Endothelial cell of umbilical vein (primary cell): ENCODE data around the gene IGLON5. TPM values are rescaled to one million over a fixed set of nuclear protein-coding genes. Genes with fewer than 3 reads are reported as not detected.

Source experiments
- BruUV-seq: library from RNA; stranded (reverse); fragments of 400-500 nt; replicated peaks from 2 replicates; lab custom pipeline; 2021; lab: Mats Ljungman, UMichigan
- CTCF ChIA-PET: fragments of 300-600, 350-600 bp; sonication (Branson Sonifier 250); formaldehyde crosslinking; loops from one replicate; lab custom pipeline; 2021; ENCODE audit warnings: antibody characterized with exemption, inconsistent platforms; lab: Charles Lee
- POLR2A ChIA-PET: fragments of 300-600, 350-600 bp; sonication (Branson Sonifier 250); formaldehyde crosslinking; loops from one replicate; lab custom pipeline; 2021; ENCODE audit warnings: antibody characterized with exemption, inconsistent platforms; lab: Charles Lee
- DNase-seq: peaks from one replicate; pipeline ENCODE4 v3.0.0-alpha.2; 2011; ENCODE audit warnings: low read depth, low spot score
- FAIRE-seq: peaks from 2 replicates; lab custom pipeline; 2011; peaks lifted over from hg19 to GRCh38; lab: Jason Lieb, UNC
- H2AFZ ChIP-seq: 2 replicates; pipeline ENCODE4 v1.6.0; 2012; ENCODE audit warnings: low read depth, low read length, control low read depth, inconsistent platforms
- H3K27ac ChIP-seq: 2 replicates; pipeline ENCODE4 v1.5.1; 2011; ENCODE audit warnings: low read depth, mild to moderate bottlenecking, control low read depth, low read length, moderate library complexity; ENCODE audit not compliant: insufficient read depth
- H3K27me3 ChIP-seq, 2 experiments: 2 replicates each; pipeline versions ENCODE4 v1.6.0 to v1.6.1; 2011; ENCODE audit warnings: low read length in 2 of 2, mixed read lengths in 1 of 2; ENCODE audit not compliant: control insufficient read depth in 2 of 2, insufficient read depth in 2 of 2
- H3K36me3 ChIP-seq, 2 experiments: 2 replicates in 1 of 2; 3 replicates in 1 of 2; pipeline ENCODE4 v1.5.1; 2011; ENCODE audit warnings: low read length in 2 of 2, mild to moderate bottlenecking in 1 of 2, moderate library complexity in 1 of 2; ENCODE audit not compliant: control insufficient read depth in 2 of 2, insufficient read depth in 2 of 2; ENCODE audit errors: extremely low read depth in 1 of 2
- H3K4me1 ChIP-seq: 3 replicates; pipeline ENCODE4 v1.5.1; 2011; ENCODE audit warnings: mild to moderate bottlenecking, low read length; ENCODE audit not compliant: control insufficient read depth, insufficient read depth; ENCODE audit errors: extremely low read depth
- H3K4me2 ChIP-seq: 2 replicates; pipeline ENCODE4 v1.6.1; 2011; ENCODE audit warnings: low read length, control low read depth, mixed read lengths; ENCODE audit not compliant: insufficient read depth
- H3K4me3 ChIP-seq, 3 experiments: fragments of 200-600 bp in 1 of 3; sonication (generic), shearing (Covaris generic) in 1 of 3; replicated peaks in 1 of 3; 2 replicates each; pipeline ENCODE4 v1.5.1; 2011 to 2016; ENCODE audit warnings: control low read depth in 3 of 3, low read length in 3 of 3, mild to moderate bottlenecking in 2 of 3, inconsistent platforms in 1 of 3, low read depth in 1 of 3, moderate library complexity in 1 of 3; ENCODE audit not compliant: insufficient read depth in 1 of 3
- H3K79me2 ChIP-seq: 2 replicates; pipeline ENCODE4 v1.6.0; 2012; ENCODE audit warnings: low read length, inconsistent platforms; ENCODE audit not compliant: control insufficient read depth, insufficient read depth
- H3K9ac ChIP-seq: replicated peaks from 2 replicates; pipeline ENCODE3; 2011; ENCODE audit warnings: low read length, control low read depth; ENCODE audit not compliant: insufficient read depth; ENCODE audit errors: extremely low read depth
- H3K9me1 ChIP-seq: replicated peaks from 3 replicates; pipeline ENCODE4 v1.6.0; 2011; ENCODE audit warnings: mild to moderate bottlenecking, low read length; ENCODE audit not compliant: control insufficient read depth, insufficient read depth; ENCODE audit errors: extremely low read depth
- H3K9me3 ChIP-seq: replicated peaks from 2 replicates; pipeline ENCODE4 v1.5.1; 2012; ENCODE audit warnings: low read length, inconsistent platforms; ENCODE audit not compliant: control insufficient read depth, insufficient read depth
- H4K20me1 ChIP-seq: replicated peaks from 2 replicates; pipeline ENCODE3; 2011; ENCODE audit warnings: mild to moderate bottlenecking, low read length; ENCODE audit not compliant: control insufficient read depth, insufficient read depth; ENCODE audit errors: extremely low read depth
- EZH2 ChIP-seq: IDR thresholded peaks from 2 replicates; pipeline ENCODE4 v1.6.1; 2012; ENCODE audit warnings: borderline replicate concordance, low read depth, mild to moderate bottlenecking, moderate library complexity, low read length, inconsistent platforms; ENCODE audit not compliant: severe bottlenecking
- dilution Hi-C: fragments of 300-500 bp; cut with MboI; formaldehyde crosslinking; loops from one replicate; pipeline ENCODE4 v1.15.0; 2019; ENCODE audit warnings: low sequenced_read_pairs; ENCODE audit not compliant: extremely low pct_ligation_motif_present
- intact Hi-C: fragments of 100-400 bp; cut with micrococcal nuclease; formaldehyde crosslinking; loops from one replicate; pipeline ENCODE4 v1.10.0; 2022
- polyA plus RNA-seq, 4 experiments: library from polyadenylated mRNA; depleted of rRNA in 3 of 4; stranded (reverse) in 3 of 4; unstranded in 1 of 4; fragments of >200 nt; gene quantifications; 2 replicates each; pipeline versions ENCODE4 v1.2.1 to v1.2.3, GENCODE V29; 2011 to 2012; ENCODE audit warnings: missing spikeins in 1 of 4
- total RNA-seq: library from RNA; stranded (reverse); gene quantifications from 2 replicates; pipeline ENCODE4 v1.2.3, GENCODE V29; 2021
- TF ChIP-seq, protein P1 (sequence below): IDR thresholded peaks from 2 replicates; pipeline ENCODE4 v1.6.1; 2011; ENCODE audit not compliant: insufficient read depth, insufficient read length
- TF ChIP-seq, protein P2 (sequence below), 2 donors: IDR thresholded peaks; 1 replicate in 1 of 2; 2 replicates in 1 of 2; pipeline ENCODE4 v1.5.1; 2011; ENCODE audit warnings: low read length in 2 of 2, mild to moderate bottlenecking in 2 of 2, moderate library complexity in 2 of 2, control low read depth in 1 of 2, inconsistent platforms in 1 of 2, low read depth in 1 of 2; ENCODE audit not compliant: insufficient read depth in 1 of 2; ENCODE audit errors: extremely low read depth in 1 of 2

IGLON5 gene
- total and polyA plus RNA-seq, 2 donors (not counting 3 experiments of a cell fraction or from before 2014, with no cell fraction given): not detected

DNA sequence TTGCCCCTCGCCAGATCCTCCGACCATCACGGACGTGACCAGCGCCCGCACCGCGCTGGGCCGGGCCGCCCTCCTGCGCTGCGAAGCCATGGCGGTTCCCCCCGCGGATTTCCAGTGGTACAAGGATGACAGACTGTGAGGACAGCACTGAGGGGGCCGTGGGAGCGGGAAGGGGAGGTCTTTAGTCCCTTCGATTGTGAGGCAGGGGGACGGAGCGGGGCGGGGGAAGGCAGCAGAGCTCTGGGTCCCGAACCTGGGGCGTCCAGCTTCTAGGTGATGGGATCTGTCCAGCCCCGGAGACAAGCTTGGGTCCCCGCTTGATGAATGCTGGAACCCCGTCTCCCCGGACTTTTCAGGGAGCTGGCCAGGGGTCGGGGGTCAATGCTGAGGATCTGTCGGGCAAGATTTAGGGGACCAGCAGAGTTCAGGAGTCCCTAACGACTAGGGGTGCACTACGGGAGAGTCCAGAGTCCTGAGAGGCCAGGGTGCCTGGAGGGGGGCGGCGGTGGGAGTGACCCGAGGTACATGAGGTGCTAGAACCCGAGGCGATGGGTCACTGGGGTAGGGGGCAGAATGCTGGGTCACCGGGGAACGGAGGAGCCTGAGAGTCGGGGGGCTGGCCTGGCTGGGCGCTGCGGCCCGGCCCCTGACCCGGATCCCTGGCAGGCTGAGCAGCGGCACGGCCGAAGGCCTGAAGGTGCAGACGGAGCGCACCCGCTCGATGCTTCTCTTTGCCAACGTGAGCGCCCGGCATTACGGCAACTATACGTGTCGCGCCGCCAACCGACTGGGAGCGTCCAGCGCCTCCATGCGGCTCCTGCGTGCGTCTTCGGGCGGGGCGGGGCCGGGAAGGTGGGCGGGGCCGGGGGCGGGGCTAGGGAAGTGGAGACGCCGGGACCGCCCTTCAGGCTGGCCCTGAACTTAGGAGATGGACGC lies 15.9 kb downstream of the IGLON5 start:
- H3K36me3 ChIP-seq: no peaks in the 10 kb centered on the region
- peak overlapping the region in 1 of 3 experiments; percentile 15 for H3K4me3 ChIP-seq
- no peaks in the 10 kb centered on the region for H3K4me1 ChIP-seq
- dilution Hi-C loops: no loop called here
- peak overlapping the region; percentile 24 for H3K4me2 ChIP-seq
- H3K27ac ChIP-seq: no peak overlapping the region
- no peaks in the 10 kb centered on the region for H4K20me1 ChIP-seq
- TF ChIP-seq, protein P1, sequence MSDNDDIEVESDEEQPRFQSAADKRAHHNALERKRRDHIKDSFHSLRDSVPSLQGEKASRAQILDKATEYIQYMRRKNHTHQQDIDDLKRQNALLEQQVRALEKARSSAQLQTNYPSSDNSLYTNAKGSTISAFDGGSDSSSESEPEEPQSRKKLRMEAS: no peak
- TF ChIP-seq EZH2: peak; percentile 58
- TF ChIP-seq, protein P2, sequence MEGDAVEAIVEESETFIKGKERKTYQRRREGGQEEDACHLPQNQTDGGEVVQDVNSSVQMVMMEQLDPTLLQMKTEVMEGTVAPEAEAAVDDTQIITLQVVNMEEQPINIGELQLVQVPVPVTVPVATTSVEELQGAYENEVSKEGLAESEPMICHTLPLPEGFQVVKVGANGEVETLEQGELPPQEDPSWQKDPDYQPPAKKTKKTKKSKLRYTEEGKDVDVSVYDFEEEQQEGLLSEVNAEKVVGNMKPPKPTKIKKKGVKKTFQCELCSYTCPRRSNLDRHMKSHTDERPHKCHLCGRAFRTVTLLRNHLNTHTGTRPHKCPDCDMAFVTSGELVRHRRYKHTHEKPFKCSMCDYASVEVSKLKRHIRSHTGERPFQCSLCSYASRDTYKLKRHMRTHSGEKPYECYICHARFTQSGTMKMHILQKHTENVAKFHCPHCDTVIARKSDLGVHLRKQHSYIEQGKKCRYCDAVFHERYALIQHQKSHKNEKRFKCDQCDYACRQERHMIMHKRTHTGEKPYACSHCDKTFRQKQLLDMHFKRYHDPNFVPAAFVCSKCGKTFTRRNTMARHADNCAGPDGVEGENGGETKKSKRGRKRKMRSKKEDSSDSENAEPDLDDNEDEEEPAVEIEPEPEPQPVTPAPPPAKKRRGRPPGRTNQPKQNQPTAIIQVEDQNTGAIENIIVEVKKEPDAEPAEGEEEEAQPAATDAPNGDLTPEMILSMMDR (IDR thresholded peaks at IDR 0.05; ENCODE audit: extremely low read depth in 1 of 2, insufficient read depth in 1 of 2, low read depth in 1 of 2, low read length in 2 of 2): peak in 1 of 2 donors; percentile 20
- no peaks in the 10 kb centered on the region for H3K79me2 ChIP-seq
- no peaks in the 10 kb centered on the region for H3K9me3 ChIP-seq
- intact Hi-C loops: loop anchor here (5.0 kb wide), 1 partner anchor 40 kb away; the partner anchor contains the start of genes CLDND2 and ETFB
- BruUV-seq: no TSS peak
- peak overlapping the region; percentile 78 for H2AFZ ChIP-seq
- DNase-seq (peak; percentile 30), FAIRE-seq (no peak)
- H3K9ac ChIP-seq: no peak overlapping the region
- CTCF ChIA-PET: no interaction called here
- no peaks in the 10 kb centered on the region for H3K9me1 ChIP-seq
- POLR2A ChIA-PET: no interaction called here
- peaks cover 6 to 7% of the 10 kb centered on the region in 2 experiments for H3K27me3 ChIP-seq
